ENCODE results near the gene FANCL. TPM values are rescaled to one million over a fixed set of nuclear protein-coding genes. Genes with fewer than 3 reads are reported as not detected.
"Not testable (repeated sequence)": the region's sequence is repeated elsewhere in the genome, so short reads cannot be mapped to it uniquely, and the experiment has no call there.

The FANCL gene
- total and polyA plus RNA-seq, 11 donors: 6.3 to 17.5 (median 9.8) TPM

DNA sequence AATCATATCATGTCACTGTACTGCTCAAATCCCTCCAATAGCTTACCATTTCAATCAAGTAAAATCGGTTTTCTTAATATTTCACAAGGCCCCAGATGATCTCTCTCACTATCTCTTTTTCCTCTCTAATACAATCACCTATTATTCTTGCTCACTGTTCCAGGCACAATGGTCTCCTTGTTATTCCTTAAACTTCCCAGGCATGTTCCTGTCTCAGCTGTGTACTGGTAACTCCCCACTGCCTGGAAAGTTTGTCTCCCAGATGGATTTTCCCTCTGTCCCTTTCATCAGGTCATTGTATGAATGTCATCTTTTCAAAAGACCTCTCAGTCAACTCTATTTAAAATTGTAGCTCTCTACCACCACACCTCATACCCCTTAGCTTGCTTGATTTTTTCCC is 30.7 kb upstream of the FANCL start:
- Histone ChIP-seq H3K9me3 (no peaks in the 10 kb centered on the region), H3K27ac (no peak overlapping the region), H3K4me1 (no peaks in the 10 kb centered on the region), H3K27me3 (no peaks in the 10 kb centered on the region), H3K4me3 (no peak overlapping the region), H3K36me3 (no peaks in the 10 kb centered on the region)
- DNase-seq (no peak), ATAC-seq (no peak)
- TF ChIP-seq POLR2A (IDR thresholded peaks at IDR 0.05): no peak
- TF ChIP-seq, protein P1, sequence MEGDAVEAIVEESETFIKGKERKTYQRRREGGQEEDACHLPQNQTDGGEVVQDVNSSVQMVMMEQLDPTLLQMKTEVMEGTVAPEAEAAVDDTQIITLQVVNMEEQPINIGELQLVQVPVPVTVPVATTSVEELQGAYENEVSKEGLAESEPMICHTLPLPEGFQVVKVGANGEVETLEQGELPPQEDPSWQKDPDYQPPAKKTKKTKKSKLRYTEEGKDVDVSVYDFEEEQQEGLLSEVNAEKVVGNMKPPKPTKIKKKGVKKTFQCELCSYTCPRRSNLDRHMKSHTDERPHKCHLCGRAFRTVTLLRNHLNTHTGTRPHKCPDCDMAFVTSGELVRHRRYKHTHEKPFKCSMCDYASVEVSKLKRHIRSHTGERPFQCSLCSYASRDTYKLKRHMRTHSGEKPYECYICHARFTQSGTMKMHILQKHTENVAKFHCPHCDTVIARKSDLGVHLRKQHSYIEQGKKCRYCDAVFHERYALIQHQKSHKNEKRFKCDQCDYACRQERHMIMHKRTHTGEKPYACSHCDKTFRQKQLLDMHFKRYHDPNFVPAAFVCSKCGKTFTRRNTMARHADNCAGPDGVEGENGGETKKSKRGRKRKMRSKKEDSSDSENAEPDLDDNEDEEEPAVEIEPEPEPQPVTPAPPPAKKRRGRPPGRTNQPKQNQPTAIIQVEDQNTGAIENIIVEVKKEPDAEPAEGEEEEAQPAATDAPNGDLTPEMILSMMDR (IDR thresholded peaks at IDR 0.05): no peak
- intact Hi-C loops (cut with DNase I): no loop called here
- 49 to 58% (median 53%) methylated on average over 1 of the region's 1 CpG for WGBS, 4 donors

DNA sequence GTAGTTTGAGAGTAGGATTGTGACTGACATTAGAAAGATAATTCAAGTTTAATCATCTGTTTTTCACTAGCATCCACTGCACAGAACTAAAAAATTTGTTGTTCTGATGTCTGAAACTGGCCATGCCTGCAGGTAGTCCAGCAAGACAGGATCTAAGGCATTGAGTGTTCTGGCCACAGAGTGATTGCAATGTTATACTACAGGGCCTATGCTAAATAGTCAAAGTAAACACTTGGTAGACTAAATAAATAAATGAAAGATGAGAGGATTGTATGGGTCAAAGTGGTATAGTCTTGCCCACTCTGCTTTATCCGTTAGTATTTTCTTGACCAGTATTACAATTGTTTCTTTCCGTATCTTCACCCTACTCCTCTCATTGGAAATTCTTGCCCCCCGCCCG is 27.6 kb upstream of the FANCL start:
- H3K9me3 ChIP-seq: no peaks in the 10 kb centered on the region
- DNase-seq (no peak), ATAC-seq (no peak)
- intact Hi-C loops (cut with DNase I): no loop called here
- H3K27ac ChIP-seq: no peak overlapping the region
- whole genome bisulfite sequencing, 4 donors: 91 to 93% (median 92%) methylated on average over 4 of the region's 4 CpGs
- TF ChIP-seq POLR2A (IDR thresholded peaks at IDR 0.05): no peak
- TF ChIP-seq, protein P1 (IDR thresholded peaks at IDR 0.05): no peak
- H3K27me3 ChIP-seq: no peaks in the 10 kb centered on the region
- H3K36me3 ChIP-seq: no peaks in the 10 kb centered on the region
- H3K4me1 ChIP-seq: no peaks in the 10 kb centered on the region
- no peak overlapping the region for H3K4me3 ChIP-seq

DNA sequence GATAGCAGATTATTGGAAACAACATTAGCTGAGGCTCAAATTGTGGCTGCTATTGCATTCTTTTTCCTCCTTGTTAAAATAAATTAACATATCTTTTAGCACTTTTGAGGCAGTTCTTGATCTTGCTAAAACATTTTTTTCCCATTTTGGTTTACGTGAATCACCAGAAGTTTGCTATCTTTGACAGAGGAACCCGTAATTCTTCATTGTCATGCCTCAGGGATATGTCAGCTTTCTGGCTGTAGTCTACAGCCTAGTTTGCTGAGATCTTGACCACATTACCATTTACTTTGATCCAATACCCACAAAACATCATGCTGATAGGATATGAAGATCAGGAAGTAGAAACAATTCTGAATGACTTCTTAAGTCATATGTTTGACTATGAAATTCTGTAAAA is 25.1 kb upstream of the FANCL start:
- 73 to 88% (median 79%) methylated on average over 2 of the region's 2 CpGs for WGBS, 4 donors
- ATAC-seq (no peak), DNase-seq (no peak)
- Histone ChIP-seq H3K4me1 (no peaks in the 10 kb centered on the region), H3K4me3 (no peak overlapping the region), H3K27ac (no peak overlapping the region), H3K9me3 (no peaks in the 10 kb centered on the region), H3K27me3 (no peaks in the 10 kb centered on the region), H3K36me3 (no peaks in the 10 kb centered on the region)
- TF ChIP-seq, protein P1 (IDR thresholded peaks at IDR 0.05): no peak
- TF ChIP-seq POLR2A (IDR thresholded peaks at IDR 0.05): no peak
- intact Hi-C loops (cut with DNase I): no loop called here

DNA sequence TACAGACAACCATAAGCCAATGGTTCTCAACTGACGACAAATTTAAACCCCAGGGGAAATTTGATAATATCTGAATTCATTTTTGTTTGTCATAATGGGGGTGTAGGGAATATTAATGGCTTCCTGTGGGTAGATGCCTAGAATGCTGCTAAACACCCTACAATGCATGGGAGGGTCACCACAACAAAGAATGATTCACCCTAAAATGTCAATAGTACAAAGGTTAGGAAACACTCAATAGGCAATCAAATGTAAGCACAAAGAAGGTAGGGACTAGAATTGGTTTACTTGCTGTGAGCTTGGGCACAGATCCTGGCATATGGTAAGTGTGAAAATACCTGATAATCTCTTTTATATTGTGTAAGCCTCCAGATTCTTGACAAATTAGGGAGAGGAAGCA is 20.1 kb upstream of the FANCL start:
- H3K36me3 ChIP-seq: no peaks in the 10 kb centered on the region
- intact Hi-C loops (cut with DNase I): no loop called here
- no peaks in the 10 kb centered on the region for H3K9me3 ChIP-seq
- H3K4me3 ChIP-seq: no peak overlapping the region
- H3K27me3 ChIP-seq: peaks cover 0 to 2% (median 0%) of the 10 kb centered on the region in 9 donors
- no peak for TF ChIP-seq POLR2A (IDR thresholded peaks at IDR 0.05)
- TF ChIP-seq, protein P1 (IDR thresholded peaks at IDR 0.05): no peak
- no peaks in the 10 kb centered on the region for H3K4me1 ChIP-seq
- 41 to 70% (median 60%) methylated on average over 1 of the region's 1 CpG for WGBS, 4 donors
- DNase-seq (no peak), ATAC-seq (no peak)
- no peak overlapping the region for H3K27ac ChIP-seq

DNA sequence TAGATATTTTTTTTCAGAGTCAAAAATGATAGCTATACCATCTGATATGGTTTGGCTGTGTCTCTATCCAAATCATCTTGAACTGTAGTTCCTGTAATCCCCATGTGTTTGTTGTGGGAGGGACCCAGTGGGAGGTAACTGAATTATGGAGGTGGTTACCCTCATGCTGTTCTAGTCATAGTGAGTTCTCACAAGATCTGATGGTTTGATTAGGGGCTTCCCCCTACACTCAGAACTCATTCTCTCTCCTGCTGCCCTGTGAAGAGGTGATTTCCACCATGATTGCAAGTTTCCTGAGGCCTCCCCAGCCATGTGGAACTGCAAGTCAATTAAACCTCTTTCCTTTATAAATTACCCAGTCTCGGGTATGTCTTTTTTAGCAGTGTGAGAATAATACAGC is 17.3 kb upstream of the FANCL start:
- H3K27me3 ChIP-seq; H3K36me3 ChIP-seq; H3K27ac ChIP-seq; DNase-seq; H3K4me3 ChIP-seq; H3K4me1 ChIP-seq; ATAC-seq; H3K9me3 ChIP-seq; intact Hi-C loops (cut with DNase I): not testable (repeated sequence)
- WGBS, 4 donors: 79 to 90% (median 83%) methylated on average over 1 of the region's 1 CpG

DNA sequence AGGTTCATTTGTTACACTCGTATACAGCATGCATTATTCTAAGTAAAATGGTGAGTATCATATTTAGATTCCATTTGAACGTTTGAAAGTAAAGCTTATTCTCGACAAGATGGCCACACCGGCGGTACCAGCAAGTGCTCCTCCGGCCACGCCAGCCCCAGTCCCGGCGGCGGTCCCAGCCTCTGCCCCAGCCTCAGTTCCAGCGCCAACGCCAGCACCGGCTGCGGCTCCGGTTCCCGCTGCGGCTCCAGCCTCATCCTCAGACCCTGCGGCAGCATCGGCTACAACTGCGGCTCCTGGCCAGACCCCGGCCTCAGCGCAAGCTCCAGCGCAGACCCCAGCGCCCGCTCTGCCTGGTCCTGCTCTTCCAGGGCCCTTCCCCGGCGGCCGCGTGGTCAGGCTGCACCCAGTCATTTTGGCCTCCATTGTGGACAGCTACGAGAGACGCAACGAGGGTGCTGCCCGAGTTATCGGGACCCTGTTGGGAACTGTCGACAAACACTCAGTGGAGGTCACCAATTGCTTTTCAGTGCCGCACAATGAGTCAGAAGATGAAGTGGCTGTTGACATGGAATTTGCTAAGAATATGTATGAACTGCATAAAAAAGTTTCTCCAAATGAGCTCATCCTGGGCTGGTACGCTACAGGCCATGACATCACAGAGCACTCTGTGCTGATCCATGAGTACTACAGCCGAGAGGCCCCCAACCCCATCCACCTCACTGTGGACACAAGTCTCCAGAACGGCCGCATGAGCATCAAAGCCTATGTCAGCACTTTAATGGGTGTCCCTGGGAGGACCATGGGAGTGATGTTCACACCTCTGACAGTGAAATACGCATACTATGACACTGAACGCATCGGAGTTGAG is 10.4 kb upstream of the FANCL start:
- WGBS, 4 donors: 90 to 95% (median 94%) methylated on average over 20 to 39 of the region's 43 CpGs
- H3K36me3 ChIP-seq, DNase-seq: not testable (repeated sequence)

More for the DNA sequence above, 10.4 kb upstream of the FANCL start:
- H3K4me3 ChIP-seq; intact Hi-C loops (cut with DNase I); H3K4me1 ChIP-seq; H3K27ac ChIP-seq; H3K9me3 ChIP-seq; H3K27me3 ChIP-seq: not testable (repeated sequence)
- ATAC-seq: peak in 1 of 4 donors; percentile 31

Data from heart left ventricle (tissue), 16 donors.